Measurements from ENCODE around the gene HECW1.

Gene HECW1

DNA sequence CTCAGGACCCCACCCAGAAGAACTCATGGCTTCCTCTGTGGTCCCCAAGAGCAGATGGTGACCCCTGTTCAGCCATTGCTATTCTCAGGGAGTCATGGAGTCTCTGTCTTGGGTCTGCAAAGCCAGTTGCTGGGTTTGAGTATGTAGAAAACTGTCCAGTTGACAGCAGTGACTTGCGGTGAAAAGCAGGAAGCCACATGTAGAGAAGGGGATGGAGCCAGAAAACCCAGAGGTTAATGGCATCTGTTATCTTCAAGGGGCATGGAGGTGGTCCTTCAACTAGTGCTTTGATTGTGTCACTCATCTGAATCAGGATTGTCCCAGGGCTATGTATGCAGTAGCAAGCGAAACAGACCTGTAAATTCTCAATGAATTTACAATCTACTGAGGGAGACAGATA, 384.1 kb downstream of the HECW1 start:
- Histone ChIP-seq H3K4me3 (ENCODE audit: low read length in 2 of 2) (no peak overlapping the region), H3K36me3 (ENCODE audit: control insufficient read depth in 2 of 2, insufficient read depth in 2 of 2, low read length in 2 of 2) (no peaks in the 10 kb centered on the region), H3K27ac (ENCODE audit: low read length) (no peak overlapping the region), H3K4me1 (ENCODE audit: control insufficient read depth, insufficient read depth, low read length) (no peaks in the 10 kb centered on the region), H3K9ac (ENCODE audit: low read length in 2 of 2) (no peak overlapping the region), H3K9me3 (ENCODE audit: control insufficient read depth in 2 of 2, low read length in 2 of 2) (no peaks in the 10 kb centered on the region), H3K27me3 (ENCODE audit: control insufficient read depth in 1 of 2, insufficient read depth in 2 of 2, low read length in 2 of 2) (peaks cover 0 to 2% of the 10 kb centered on the region in 2 donors)

DNA sequence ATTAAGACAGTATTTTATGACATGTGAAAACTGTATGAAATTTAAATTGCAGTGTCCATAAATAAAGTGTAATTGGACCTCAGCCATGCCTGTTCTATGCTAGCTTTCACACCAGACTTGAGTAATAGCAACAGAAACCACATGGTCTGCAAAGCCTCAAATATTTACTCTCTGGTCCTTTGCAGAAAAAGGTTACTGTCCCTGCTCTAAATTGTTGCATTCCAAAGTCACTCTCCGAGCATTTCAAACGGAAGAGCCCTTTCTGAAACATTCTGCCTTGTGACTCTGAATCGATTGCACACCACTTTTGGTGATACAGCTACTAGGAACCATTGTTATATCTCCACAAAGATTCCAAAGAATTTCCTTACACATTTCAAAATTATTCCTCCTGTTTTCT, 389.4 kb downstream of the HECW1 start:
- Histone ChIP-seq H3K27me3 (ENCODE audit: control insufficient read depth in 1 of 2, insufficient read depth in 2 of 2, low read length in 2 of 2) (peaks cover 0 to 2% of the 10 kb centered on the region in 2 donors), H3K4me3 (ENCODE audit: low read length in 2 of 2) (no peak overlapping the region), H3K4me1 (ENCODE audit: control insufficient read depth, insufficient read depth, low read length) (no peaks in the 10 kb centered on the region), H3K27ac (ENCODE audit: low read length) (no peak overlapping the region), H3K36me3 (ENCODE audit: control insufficient read depth in 2 of 2, insufficient read depth in 2 of 2, low read length in 2 of 2) (no peaks in the 10 kb centered on the region), H3K9ac (ENCODE audit: low read length in 2 of 2) (no peak overlapping the region), H3K9me3 (ENCODE audit: control insufficient read depth in 2 of 2, low read length in 2 of 2) (no peaks in the 10 kb centered on the region)

DNA sequence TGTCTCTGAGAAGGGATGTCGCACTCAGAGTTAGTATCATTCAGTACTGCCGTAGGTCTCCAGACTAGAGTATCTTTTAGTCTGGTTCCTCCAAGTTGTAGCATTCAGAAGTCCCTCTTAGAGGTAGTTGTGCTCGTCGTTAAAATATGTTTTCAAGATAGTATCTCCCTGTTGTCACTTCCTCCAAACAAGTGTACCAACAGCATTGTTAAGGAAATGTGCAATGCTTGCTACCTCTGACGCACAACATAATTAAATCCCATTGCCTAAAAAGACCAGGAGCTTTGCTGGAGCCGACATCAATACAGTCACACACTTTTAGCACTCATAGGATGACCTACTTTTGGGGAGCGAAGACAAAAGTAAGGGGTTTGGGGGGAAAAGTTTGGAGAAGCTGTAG, 390.5 kb downstream of the HECW1 start:
- Histone ChIP-seq H3K27ac (ENCODE audit: low read length) (no peak overlapping the region), H3K4me1 (ENCODE audit: control insufficient read depth, insufficient read depth, low read length) (no peaks in the 10 kb centered on the region), H3K4me3 (ENCODE audit: low read length in 2 of 2) (no peak overlapping the region), H3K27me3 (ENCODE audit: control insufficient read depth in 1 of 2, insufficient read depth in 2 of 2, low read length in 2 of 2) (peaks cover 0 to 2% of the 10 kb centered on the region in 2 donors), H3K9me3 (ENCODE audit: control insufficient read depth in 2 of 2, low read length in 2 of 2) (no peaks in the 10 kb centered on the region), H3K36me3 (ENCODE audit: control insufficient read depth in 2 of 2, insufficient read depth in 2 of 2, low read length in 2 of 2) (no peaks in the 10 kb centered on the region), H3K9ac (ENCODE audit: low read length in 2 of 2) (no peak overlapping the region)

DNA sequence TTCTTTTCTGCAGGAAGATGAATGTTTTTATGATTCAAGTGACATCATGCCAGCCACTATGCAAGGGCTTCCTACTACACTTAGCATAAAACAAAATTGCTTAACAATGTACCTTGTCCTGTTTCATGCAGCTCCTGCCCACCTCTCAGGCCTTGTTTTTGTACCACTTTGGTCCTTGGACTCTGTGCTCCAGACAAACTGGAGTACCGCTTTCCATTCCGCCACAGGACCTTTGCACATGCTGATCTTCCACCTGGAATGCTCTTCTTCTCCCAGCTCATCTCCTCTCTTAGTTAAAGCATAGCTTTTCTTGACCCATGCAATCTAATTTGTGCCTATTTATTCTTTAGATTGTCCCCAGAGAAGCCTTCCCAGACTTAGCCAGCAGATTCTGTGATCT, 393.0 kb downstream of the HECW1 start:
- Histone ChIP-seq H3K4me3 (ENCODE audit: low read length in 2 of 2) (no peak overlapping the region), H3K9me3 (ENCODE audit: control insufficient read depth in 2 of 2, low read length in 2 of 2) (no peaks in the 10 kb centered on the region), H3K27ac (ENCODE audit: low read length) (no peak overlapping the region), H3K4me1 (ENCODE audit: control insufficient read depth, insufficient read depth, low read length) (no peaks in the 10 kb centered on the region), H3K27me3 (ENCODE audit: control insufficient read depth in 1 of 2, insufficient read depth in 2 of 2, low read length in 2 of 2) (peaks cover 0 to 2% of the 10 kb centered on the region in 2 donors), H3K36me3 (ENCODE audit: control insufficient read depth in 2 of 2, insufficient read depth in 2 of 2, low read length in 2 of 2) (no peaks in the 10 kb centered on the region), H3K9ac (ENCODE audit: low read length in 2 of 2) (no peak overlapping the region)

DNA sequence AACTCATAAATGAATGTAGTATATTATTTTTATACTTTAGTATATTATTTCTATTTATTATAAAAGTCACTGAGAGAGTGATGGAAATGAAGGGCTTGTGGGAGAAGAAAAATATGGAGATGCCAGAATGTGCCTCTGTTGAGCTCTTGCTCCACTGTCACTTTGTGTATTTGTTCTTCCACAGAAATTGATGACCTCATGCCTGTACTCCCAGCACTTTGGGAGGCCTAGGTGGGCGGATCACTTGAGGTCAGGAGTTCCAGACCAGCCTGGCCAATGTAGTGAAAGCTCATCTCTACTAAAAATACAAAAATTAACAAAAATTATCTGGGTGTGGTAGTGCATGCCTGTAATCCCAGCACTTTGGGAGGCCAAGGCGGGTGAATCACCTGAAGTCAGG, 394.0 kb downstream of the HECW1 start:
- Histone ChIP-seq H3K27ac (ENCODE audit: low read length) (no peak overlapping the region), H3K9ac (ENCODE audit: low read length in 2 of 2) (no peak overlapping the region), H3K27me3 (ENCODE audit: control insufficient read depth in 1 of 2, insufficient read depth in 2 of 2, low read length in 2 of 2) (peaks cover 0 to 2% of the 10 kb centered on the region in 2 donors), H3K4me1 (ENCODE audit: control insufficient read depth, insufficient read depth, low read length) (no peaks in the 10 kb centered on the region), H3K36me3 (ENCODE audit: control insufficient read depth in 2 of 2, insufficient read depth in 2 of 2, low read length in 2 of 2) (no peaks in the 10 kb centered on the region), H3K4me3 (ENCODE audit: low read length in 2 of 2) (no peak overlapping the region), H3K9me3 (ENCODE audit: control insufficient read depth in 2 of 2, low read length in 2 of 2) (no peaks in the 10 kb centered on the region)

DNA sequence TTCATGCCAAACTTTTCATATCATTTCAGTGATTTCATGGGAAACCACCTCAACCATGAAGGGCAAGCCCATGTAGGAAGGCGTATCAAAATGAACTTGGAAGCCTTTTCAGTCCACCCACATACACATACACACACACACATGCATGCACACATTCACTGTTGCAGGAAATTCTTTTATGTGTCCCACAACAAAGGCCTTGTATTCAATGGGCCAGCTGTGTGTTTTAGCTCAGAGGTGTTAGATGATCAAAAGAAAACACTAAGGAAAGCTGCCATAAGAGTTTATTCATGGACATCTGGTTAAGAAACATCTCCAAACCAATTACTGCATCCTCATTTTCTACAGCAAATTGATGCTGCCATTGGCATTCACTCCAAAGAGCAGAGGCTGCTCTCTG, 396.0 kb downstream of the HECW1 start:
- Histone ChIP-seq H3K36me3 (ENCODE audit: control insufficient read depth in 2 of 2, insufficient read depth in 2 of 2, low read length in 2 of 2) (no peaks in the 10 kb centered on the region), H3K27me3 (ENCODE audit: control insufficient read depth in 1 of 2, insufficient read depth in 2 of 2, low read length in 2 of 2) (peaks cover 0 to 3% of the 10 kb centered on the region in 2 donors), H3K4me3 (ENCODE audit: low read length in 2 of 2) (no peak overlapping the region), H3K4me1 (ENCODE audit: control insufficient read depth, insufficient read depth, low read length) (no peaks in the 10 kb centered on the region), H3K9ac (ENCODE audit: low read length in 2 of 2) (no peak overlapping the region), H3K27ac (ENCODE audit: low read length) (no peak overlapping the region), H3K9me3 (ENCODE audit: control insufficient read depth in 2 of 2, low read length in 2 of 2) (no peaks in the 10 kb centered on the region)

DNA sequence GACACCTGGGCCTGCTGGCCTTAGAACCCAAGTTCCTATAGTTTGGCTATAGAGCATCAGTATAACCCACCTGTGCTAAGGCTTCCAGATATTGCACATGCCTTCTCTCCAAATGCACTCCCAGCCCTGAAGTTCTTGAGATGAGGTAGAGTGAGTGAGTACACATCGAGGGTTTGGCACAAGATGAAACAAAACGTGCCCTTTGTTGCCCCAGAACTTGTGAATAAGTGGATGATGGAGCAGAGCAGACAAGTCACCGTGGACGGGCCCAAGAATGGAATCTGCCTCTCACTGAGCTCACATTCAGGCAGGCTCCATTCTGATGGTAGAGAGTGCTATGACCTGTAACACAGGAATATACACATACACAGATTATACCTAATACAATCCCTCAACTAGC, 397.5 kb downstream of the HECW1 start:
- Histone ChIP-seq H3K9ac (ENCODE audit: low read length in 2 of 2) (no peak overlapping the region), H3K4me3 (ENCODE audit: low read length in 2 of 2) (no peak overlapping the region), H3K4me1 (ENCODE audit: control insufficient read depth, insufficient read depth, low read length) (no peaks in the 10 kb centered on the region), H3K27ac (ENCODE audit: low read length) (no peak overlapping the region), H3K36me3 (ENCODE audit: control insufficient read depth in 2 of 2, insufficient read depth in 2 of 2, low read length in 2 of 2) (no peaks in the 10 kb centered on the region), H3K27me3 (ENCODE audit: control insufficient read depth in 1 of 2, insufficient read depth in 2 of 2, low read length in 2 of 2) (peaks cover 0 to 3% of the 10 kb centered on the region in 2 donors), H3K9me3 (ENCODE audit: control insufficient read depth in 2 of 2, low read length in 2 of 2) (no peaks in the 10 kb centered on the region)

DNA sequence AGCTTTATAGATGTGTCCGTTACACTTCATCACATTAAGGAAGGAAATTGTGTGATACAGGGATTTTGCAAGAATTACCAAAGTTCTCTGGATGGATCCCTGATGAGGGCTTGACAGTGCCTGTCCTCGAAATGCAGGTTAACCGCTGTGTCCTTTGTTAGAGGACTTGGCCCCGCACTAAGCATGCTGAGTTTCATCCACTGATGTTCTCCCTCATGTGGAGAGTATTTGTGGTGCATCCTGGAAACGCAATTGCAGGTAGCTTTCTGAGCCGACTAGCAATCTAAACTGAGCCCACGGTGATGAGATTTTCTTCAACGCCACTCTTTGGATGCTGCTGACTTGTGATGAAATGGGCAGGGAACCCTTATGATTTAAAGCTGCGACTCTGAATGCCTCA, 398.6 kb downstream of the HECW1 start:
- H3K27me3 ChIP-seq (ENCODE audit: control insufficient read depth in 1 of 2, insufficient read depth in 2 of 2, low read length in 2 of 2): peaks cover 0 to 3% of the 10 kb centered on the region in 2 donors
- H3K4me1 ChIP-seq (ENCODE audit: control insufficient read depth, insufficient read depth, low read length): no peaks in the 10 kb centered on the region
- no peak overlapping the region for H3K4me3 ChIP-seq (ENCODE audit: low read length in 2 of 2)
- no peaks in the 10 kb centered on the region for H3K9me3 ChIP-seq (ENCODE audit: control insufficient read depth in 2 of 2, low read length in 2 of 2)
- no peak overlapping the region for H3K27ac ChIP-seq (ENCODE audit: low read length)
- no peaks in the 10 kb centered on the region for H3K36me3 ChIP-seq (ENCODE audit: control insufficient read depth in 2 of 2, insufficient read depth in 2 of 2, low read length in 2 of 2)
- H3K9ac ChIP-seq (ENCODE audit: low read length in 2 of 2): no peak overlapping the region

DNA sequence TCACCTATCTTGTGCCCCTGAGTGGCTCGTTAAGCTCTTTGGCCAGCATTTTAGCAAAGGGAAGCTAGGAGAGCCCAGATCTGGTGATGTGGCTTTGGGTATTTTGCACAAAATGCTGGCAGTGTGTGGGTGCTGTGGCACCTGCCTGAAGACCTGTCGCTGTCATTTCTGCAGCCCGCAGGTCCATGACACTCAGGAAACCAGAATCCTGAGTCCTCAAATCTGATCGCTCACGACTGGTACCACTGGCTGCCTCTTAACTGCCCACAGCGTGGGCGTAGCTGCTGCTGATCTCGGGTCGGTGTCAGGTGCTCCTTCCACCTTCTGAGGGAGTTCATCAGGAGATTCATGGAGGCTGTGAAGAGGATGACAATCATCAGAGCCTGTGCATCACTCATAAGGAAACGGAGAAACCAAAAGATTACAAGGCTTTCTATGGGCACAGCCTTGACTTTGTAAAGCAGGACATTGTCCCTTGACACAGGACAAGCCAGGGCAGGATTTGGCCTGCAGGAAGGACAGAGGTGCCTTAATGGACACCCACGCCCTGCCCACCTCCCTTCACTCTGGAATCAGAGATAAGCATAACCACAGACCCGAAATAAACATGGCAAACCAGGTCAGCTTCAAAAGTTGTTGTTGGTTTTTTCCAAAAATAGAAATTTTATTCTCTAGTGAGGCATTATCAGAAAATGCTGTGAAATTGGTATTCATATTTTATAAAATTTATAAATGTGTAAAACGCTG, 399.5 kb downstream of the HECW1 start:
- Histone ChIP-seq H3K4me3 (ENCODE audit: low read length in 2 of 2) (no peak overlapping the region), H3K27me3 (ENCODE audit: control insufficient read depth in 1 of 2, insufficient read depth in 2 of 2, low read length in 2 of 2) (peaks cover 0 to 3% of the 10 kb centered on the region in 2 donors), H3K9me3 (ENCODE audit: control insufficient read depth in 2 of 2, low read length in 2 of 2) (no peaks in the 10 kb centered on the region), H3K4me1 (ENCODE audit: control insufficient read depth, insufficient read depth, low read length) (no peaks in the 10 kb centered on the region), H3K27ac (ENCODE audit: low read length) (no peak overlapping the region), H3K36me3 (ENCODE audit: control insufficient read depth in 2 of 2, insufficient read depth in 2 of 2, low read length in 2 of 2) (no peaks in the 10 kb centered on the region), H3K9ac (ENCODE audit: low read length in 2 of 2) (no peak overlapping the region)

DNA sequence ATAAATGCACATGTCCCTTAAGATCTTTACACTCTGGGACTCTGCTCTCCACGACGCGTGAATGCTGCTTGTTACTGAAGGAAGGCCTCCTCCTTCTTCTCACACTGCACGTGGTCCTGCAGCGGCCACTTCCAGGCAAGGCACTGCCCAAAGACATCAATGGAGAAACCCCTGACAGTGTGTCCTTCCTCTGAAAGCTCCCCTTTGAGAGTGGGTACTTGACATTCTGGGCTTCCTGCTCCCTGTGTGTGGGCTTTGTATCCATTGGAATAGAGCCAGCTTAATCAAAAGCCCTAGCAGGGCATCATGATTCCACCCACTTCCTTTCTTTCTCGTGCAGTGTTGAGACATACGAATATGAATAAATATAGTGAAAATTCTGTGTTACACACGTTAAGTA, 400.8 kb downstream of the HECW1 start:
- no peak overlapping the region for H3K27ac ChIP-seq (ENCODE audit: low read length)
- no peak overlapping the region for H3K9ac ChIP-seq (ENCODE audit: low read length in 2 of 2)
- H3K9me3 ChIP-seq (ENCODE audit: control insufficient read depth in 2 of 2, low read length in 2 of 2): no peaks in the 10 kb centered on the region
- no peaks in the 10 kb centered on the region for H3K4me1 ChIP-seq (ENCODE audit: control insufficient read depth, insufficient read depth, low read length)
- peaks cover 0 to 3% of the 10 kb centered on the region in 2 donors for H3K27me3 ChIP-seq (ENCODE audit: control insufficient read depth in 1 of 2, insufficient read depth in 2 of 2, low read length in 2 of 2)
- H3K4me3 ChIP-seq (ENCODE audit: low read length in 2 of 2): no peak overlapping the region
- no peaks in the 10 kb centered on the region for H3K36me3 ChIP-seq (ENCODE audit: control insufficient read depth in 2 of 2, insufficient read depth in 2 of 2, low read length in 2 of 2)

DNA sequence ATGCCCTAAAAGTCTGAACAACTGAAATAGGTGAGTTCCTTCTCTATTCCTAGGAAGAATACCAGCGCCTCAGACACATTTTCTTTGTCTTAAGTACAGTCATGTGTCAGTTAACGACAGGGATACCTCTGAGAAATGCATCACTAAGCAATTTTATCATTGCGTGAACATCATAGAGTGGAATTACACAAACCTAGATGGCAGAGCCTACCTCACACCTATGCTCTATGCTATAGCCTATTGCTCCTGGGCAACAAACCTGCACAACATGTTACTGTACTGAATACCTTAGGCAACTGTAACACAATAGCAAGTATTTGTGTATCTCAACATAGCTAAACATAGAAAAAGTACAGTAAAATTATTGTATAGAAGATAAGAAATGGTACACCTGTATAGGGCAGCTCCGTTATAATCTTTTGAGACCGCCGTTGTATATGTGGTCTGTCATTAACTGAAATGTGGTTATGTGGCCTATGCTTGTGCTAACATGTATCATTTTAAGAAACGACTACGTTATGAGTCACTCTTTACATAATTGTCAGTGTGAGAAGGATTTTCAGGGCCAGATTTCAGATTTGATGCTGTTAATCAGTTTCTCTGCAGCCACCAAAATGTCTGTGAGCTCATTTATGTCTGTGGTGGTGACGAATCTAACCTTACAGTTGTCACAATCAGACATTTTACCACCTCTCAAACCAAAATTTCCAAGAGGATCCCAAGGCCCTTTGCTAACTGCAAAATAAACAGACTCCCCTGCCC, 404.3 kb downstream of the HECW1 start:
- peaks cover 0 to 2% of the 10 kb centered on the region in 2 donors for H3K27me3 ChIP-seq (ENCODE audit: control insufficient read depth in 1 of 2, insufficient read depth in 2 of 2, low read length in 2 of 2)
- H3K36me3 ChIP-seq (ENCODE audit: control insufficient read depth in 2 of 2, insufficient read depth in 2 of 2, low read length in 2 of 2): no peaks in the 10 kb centered on the region
- H3K9me3 ChIP-seq (ENCODE audit: control insufficient read depth in 2 of 2, low read length in 2 of 2): no peaks in the 10 kb centered on the region
- no peak overlapping the region for H3K27ac ChIP-seq (ENCODE audit: low read length)
- no peak overlapping the region for H3K4me3 ChIP-seq (ENCODE audit: low read length in 2 of 2)
- H3K4me1 ChIP-seq (ENCODE audit: control insufficient read depth, insufficient read depth, low read length): no peaks in the 10 kb centered on the region
- H3K9ac ChIP-seq (ENCODE audit: low read length in 2 of 2): no peak overlapping the region
